ENCODE results near the gene HNF1B.
A peak's percentile ranks its signal among the peaks of the same experiment; 100 is the strongest.

The HNF1B gene

DNA sequence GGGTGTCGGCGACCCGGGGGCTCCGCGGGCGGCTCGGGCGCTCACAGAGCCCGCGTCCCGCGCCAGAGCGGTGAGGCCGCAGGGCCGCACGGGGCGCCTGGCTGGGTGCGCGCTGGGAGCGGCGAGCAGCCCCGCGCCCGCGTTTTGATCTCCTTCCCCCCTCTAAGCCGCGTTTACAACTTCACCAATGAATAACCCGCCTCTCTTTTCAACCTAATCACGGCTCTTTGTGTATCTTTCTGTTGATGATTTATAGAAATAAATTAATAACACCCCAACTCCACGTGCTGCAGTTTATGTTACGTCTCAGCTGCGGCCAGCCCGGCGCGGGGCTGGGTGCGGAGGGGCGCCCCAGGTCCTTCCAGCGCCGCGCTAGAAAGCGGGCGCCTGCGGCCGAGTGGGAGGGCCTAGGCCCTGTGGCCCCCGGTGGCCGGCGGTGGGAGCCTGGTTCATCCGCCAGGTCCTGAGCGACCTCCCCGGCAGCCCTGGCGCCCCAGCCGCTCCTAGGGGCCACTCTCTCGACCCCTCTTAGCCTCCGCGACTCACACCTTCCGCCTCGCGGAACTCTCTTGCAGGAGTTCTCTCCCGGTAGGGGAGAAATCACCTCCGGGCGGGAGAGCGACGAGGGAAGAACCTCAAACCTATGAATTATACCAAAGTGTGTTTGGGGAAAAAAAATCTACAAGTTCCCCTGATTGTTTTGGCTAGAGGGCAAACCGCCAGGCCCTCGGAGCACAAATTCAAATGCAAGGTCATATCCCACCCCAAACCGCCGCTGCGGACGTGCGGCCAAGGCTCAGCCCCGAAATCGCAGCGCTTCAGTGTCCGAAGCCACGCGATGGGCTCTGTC lies 1.9 kb downstream of the HNF1B start:
- Histone ChIP-seq H3K9ac (ENCODE audit: low read depth, low read length) (no peak overlapping the region), H3K4me1 (ENCODE audit: control insufficient read depth, insufficient read depth, low read length) (peaks cover 2% of the 10 kb centered on the region), H3K27me3 (ENCODE audit: control insufficient read depth, insufficient read depth, low read length) (peaks cover 98% of the 10 kb centered on the region), H3K4me3 (ENCODE audit: low read depth, low read length) (peak overlapping the region; percentile 76), H3K36me3 (ENCODE audit: control insufficient read depth, insufficient read depth, low read length) (no peaks in the 10 kb centered on the region), H3K9me3 (ENCODE audit: control insufficient read depth, insufficient read depth, low read length) (no peaks in the 10 kb centered on the region)

GRCh38 chr17:37742116-37742761 lies 2.6 kb downstream of the HNF1B start:
- Histone ChIP-seq H3K4me1 (ENCODE audit: control insufficient read depth, insufficient read depth, low read length) (peaks cover 2% of the 10 kb centered on the region), H3K4me3 (ENCODE audit: low read depth, low read length) (peak overlapping the region; percentile 76), H3K9me3 (ENCODE audit: control insufficient read depth, insufficient read depth, low read length) (no peaks in the 10 kb centered on the region), H3K27me3 (ENCODE audit: control insufficient read depth, insufficient read depth, low read length) (peaks cover 97% of the 10 kb centered on the region), H3K9ac (ENCODE audit: low read depth, low read length) (no peak overlapping the region), H3K36me3 (ENCODE audit: control insufficient read depth, insufficient read depth, low read length) (no peaks in the 10 kb centered on the region)

DNA sequence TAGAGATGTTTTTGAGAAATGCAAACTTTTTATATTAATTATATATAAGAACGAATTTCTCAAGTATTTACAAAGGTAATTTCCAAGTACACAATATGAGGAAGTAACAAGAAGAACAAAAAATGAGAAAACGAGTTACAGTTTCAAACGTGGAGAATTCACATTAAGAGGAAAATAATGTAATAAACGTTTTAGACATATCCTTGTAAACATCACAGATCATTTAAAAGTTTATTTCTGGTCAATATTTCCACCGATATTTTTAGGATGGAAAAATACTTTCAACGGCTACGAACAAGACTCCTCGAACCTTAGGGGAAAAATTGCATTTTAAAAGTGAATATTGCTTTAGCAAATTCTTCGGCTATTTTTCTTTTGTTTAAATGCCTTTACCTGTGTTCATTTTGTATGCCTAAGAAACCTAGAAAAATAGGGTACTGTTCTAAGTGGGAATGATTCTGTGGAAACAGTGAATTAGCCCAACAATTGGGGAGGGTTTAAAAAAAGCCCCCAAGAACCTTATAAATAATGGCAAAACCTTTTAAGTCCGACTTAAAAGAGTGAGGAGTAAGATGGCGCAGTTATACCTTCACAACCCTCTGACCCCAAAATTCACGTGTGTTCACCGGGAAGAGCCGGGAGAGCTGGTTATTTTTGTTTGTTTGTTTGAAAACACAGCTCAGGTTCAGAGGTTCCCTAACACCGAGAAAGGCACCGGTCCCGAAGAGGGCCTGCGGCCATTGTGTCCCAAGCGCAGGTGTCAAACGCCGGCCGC lies 3.3 kb downstream of the HNF1B start:
- no peaks in the 10 kb centered on the region for H3K36me3 ChIP-seq (ENCODE audit: control insufficient read depth, insufficient read depth, low read length)
- H3K9me3 ChIP-seq (ENCODE audit: control insufficient read depth, insufficient read depth, low read length) = no peaks in the 10 kb centered on the region
- no peak overlapping the region for H3K9ac ChIP-seq (ENCODE audit: low read depth, low read length)
- peaks cover 2% of the 10 kb centered on the region for H3K4me1 ChIP-seq (ENCODE audit: control insufficient read depth, insufficient read depth, low read length)
- H3K4me3 ChIP-seq (ENCODE audit: low read depth, low read length) = peak overlapping the region; percentile 76
- H3K27me3 ChIP-seq (ENCODE audit: control insufficient read depth, insufficient read depth, low read length) = peaks cover 97% of the 10 kb centered on the region

GRCh38 chr17:37740915-37741314 lies 3.9 kb downstream of the HNF1B start:
- Histone ChIP-seq H3K36me3 (ENCODE audit: control insufficient read depth, insufficient read depth, low read length) (no peaks in the 10 kb centered on the region), H3K4me1 (ENCODE audit: control insufficient read depth, insufficient read depth, low read length) (peaks cover 2% of the 10 kb centered on the region), H3K9me3 (ENCODE audit: control insufficient read depth, insufficient read depth, low read length) (no peaks in the 10 kb centered on the region), H3K4me3 (ENCODE audit: low read depth, low read length) (no peak overlapping the region), H3K27me3 (ENCODE audit: control insufficient read depth, insufficient read depth, low read length) (peaks cover 97% of the 10 kb centered on the region), H3K9ac (ENCODE audit: low read depth, low read length) (no peak overlapping the region)

DNA sequence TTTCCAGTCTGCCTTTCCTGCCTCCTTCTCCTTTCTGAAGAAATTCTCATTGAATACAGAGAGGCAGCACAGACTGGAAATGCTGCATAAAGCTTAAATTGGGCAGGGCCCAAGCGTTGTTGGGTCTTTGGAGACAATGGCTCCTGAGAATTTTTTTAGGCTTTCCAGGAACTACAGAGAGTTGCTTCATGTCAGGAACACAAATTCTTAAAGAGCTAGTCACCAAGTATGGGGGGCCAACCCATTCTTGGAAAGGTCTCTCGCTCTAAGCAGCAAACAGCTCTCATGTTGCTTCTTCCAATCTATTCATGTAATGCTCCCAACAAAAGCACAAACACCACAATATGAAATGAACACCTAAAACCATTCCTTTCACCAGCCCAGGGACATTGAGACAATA lies 6.9 kb downstream of the HNF1B start:
- peaks cover 2% of the 10 kb centered on the region for H3K4me1 ChIP-seq (ENCODE audit: control insufficient read depth, insufficient read depth, low read length)
- H3K36me3 ChIP-seq (ENCODE audit: control insufficient read depth, insufficient read depth, low read length) = no peaks in the 10 kb centered on the region
- H3K9me3 ChIP-seq (ENCODE audit: control insufficient read depth, insufficient read depth, low read length) = no peaks in the 10 kb centered on the region
- no peak overlapping the region for H3K4me3 ChIP-seq (ENCODE audit: low read depth, low read length)
- H3K27me3 ChIP-seq (ENCODE audit: control insufficient read depth, insufficient read depth, low read length) = peaks cover 92% of the 10 kb centered on the region
- H3K9ac ChIP-seq (ENCODE audit: low read depth, low read length) = no peak overlapping the region

DNA sequence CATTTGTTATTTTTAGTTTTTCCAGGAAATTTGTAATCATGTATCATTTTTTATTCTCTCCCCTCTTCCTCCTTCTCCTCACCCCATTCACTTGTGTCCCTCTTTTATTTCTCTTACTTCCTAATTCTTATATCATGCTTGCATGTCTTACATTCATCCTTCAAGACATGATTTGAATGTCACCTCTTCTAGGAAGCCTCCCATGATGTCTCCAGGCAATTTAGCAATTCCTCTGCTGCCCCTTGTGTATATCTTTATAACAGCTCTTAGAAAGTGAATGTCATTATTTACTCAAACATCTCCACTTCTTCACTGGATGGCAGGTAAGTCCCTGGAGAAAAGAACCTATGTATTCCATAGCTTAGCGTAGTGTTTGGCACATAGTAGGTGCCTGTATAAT lies 7.8 kb downstream of the HNF1B start:
- Histone ChIP-seq H3K27me3 (ENCODE audit: control insufficient read depth, insufficient read depth, low read length) (peaks cover 87% of the 10 kb centered on the region), H3K9ac (ENCODE audit: low read depth, low read length) (no peak overlapping the region), H3K36me3 (ENCODE audit: control insufficient read depth, insufficient read depth, low read length) (no peaks in the 10 kb centered on the region), H3K4me1 (ENCODE audit: control insufficient read depth, insufficient read depth, low read length) (peaks cover 2% of the 10 kb centered on the region), H3K9me3 (ENCODE audit: control insufficient read depth, insufficient read depth, low read length) (no peaks in the 10 kb centered on the region), H3K4me3 (ENCODE audit: low read depth, low read length) (no peak overlapping the region)

GRCh38 chr17:37736428-37736827 lies 8.4 kb downstream of the HNF1B start:
- H3K4me3 ChIP-seq (ENCODE audit: low read depth, low read length) = no peak overlapping the region
- H3K36me3 ChIP-seq (ENCODE audit: control insufficient read depth, insufficient read depth, low read length) = no peaks in the 10 kb centered on the region
- H3K27me3 ChIP-seq (ENCODE audit: control insufficient read depth, insufficient read depth, low read length) = peaks cover 84% of the 10 kb centered on the region
- H3K9ac ChIP-seq (ENCODE audit: low read depth, low read length) = no peak overlapping the region
- H3K9me3 ChIP-seq (ENCODE audit: control insufficient read depth, insufficient read depth, low read length) = no peaks in the 10 kb centered on the region
- H3K4me1 ChIP-seq (ENCODE audit: control insufficient read depth, insufficient read depth, low read length) = no peaks in the 10 kb centered on the region

DNA sequence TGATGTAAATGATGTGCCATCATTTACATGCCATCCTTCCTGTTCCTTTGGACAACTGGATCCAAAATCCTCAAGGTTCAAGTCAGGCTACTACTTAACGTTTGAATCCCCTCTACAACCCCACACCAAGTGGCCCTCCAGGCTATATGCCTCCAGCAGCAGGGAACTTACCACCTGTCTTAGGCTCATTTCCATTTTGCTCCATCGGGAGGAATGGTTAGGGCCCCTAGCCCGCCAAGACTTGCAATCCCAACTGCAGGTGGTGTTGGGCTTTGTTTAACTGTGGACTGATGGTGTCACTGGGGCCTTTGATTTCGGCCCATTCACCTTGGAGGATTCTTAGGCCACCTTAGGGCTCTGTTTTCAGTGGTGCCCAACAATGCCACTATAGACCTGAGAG lies 9.7 kb downstream of the HNF1B start:
- no peaks in the 10 kb centered on the region for H3K9me3 ChIP-seq (ENCODE audit: control insufficient read depth, insufficient read depth, low read length)
- H3K4me3 ChIP-seq (ENCODE audit: low read depth, low read length) = no peak overlapping the region
- peaks cover 80% of the 10 kb centered on the region for H3K27me3 ChIP-seq (ENCODE audit: control insufficient read depth, insufficient read depth, low read length)
- H3K36me3 ChIP-seq (ENCODE audit: control insufficient read depth, insufficient read depth, low read length) = no peaks in the 10 kb centered on the region
- H3K4me1 ChIP-seq (ENCODE audit: control insufficient read depth, insufficient read depth, low read length) = no peaks in the 10 kb centered on the region
- H3K9ac ChIP-seq (ENCODE audit: low read depth, low read length) = no peak overlapping the region

DNA sequence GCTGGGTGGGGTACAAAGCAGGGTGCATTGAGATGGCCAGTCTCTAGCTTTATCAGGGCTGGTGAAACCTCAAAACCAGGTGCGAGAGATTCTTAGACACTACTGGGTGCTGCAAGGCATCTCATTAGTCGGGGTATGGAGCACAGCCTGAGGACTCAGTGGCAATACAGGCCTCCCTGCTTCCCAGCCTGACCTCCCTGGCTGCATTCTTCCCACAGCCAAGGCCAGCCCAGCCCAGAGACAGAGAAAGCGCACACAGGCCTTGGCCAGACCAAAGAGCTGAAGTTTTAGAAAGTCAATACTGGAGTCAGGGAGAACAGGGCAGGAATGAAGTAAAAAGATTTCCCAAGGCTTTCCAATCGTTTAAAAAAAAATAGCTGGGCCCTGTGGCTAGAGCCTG lies 12.5 kb downstream of the HNF1B start:
- H3K9me3 ChIP-seq (ENCODE audit: control insufficient read depth, insufficient read depth, low read length) = no peaks in the 10 kb centered on the region

DNA sequence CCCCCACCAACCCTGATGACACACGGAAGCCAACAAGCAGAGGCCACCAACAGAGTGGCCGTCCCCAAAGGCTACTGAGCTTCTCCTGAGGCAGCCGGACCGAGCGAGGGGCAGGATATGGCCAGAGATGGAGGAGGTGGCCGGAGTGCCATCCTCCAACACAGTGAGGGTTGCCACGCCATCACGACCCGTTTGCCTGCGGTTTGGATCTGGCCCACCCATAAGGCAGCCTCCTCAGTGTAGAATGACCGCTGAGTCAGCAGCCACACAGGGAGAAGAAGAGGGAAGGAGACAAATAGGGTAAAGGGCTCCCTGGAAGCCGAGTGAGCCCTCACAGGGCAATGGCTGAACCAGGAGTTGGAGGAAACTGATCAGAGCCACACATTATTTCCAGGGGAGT lies 13.8 kb downstream of the HNF1B start:
- Histone ChIP-seq H3K27me3 (ENCODE audit: control insufficient read depth, insufficient read depth, low read length) (peaks cover 44% of the 10 kb centered on the region), H3K4me3 (ENCODE audit: low read depth, low read length) (no peak overlapping the region), H3K36me3 (ENCODE audit: control insufficient read depth, insufficient read depth, low read length) (no peaks in the 10 kb centered on the region), H3K9ac (ENCODE audit: low read depth, low read length) (no peak overlapping the region), H3K4me1 (ENCODE audit: control insufficient read depth, insufficient read depth, low read length) (no peaks in the 10 kb centered on the region), H3K9me3 (ENCODE audit: control insufficient read depth, insufficient read depth, low read length) (no peaks in the 10 kb centered on the region)

More for the DNA sequence above, 12.5 kb downstream of the HNF1B start:
- Histone ChIP-seq H3K36me3 (ENCODE audit: control insufficient read depth, insufficient read depth, low read length) (no peaks in the 10 kb centered on the region), H3K4me1 (ENCODE audit: control insufficient read depth, insufficient read depth, low read length) (no peaks in the 10 kb centered on the region), H3K27me3 (ENCODE audit: control insufficient read depth, insufficient read depth, low read length) (peaks cover 56% of the 10 kb centered on the region), H3K4me3 (ENCODE audit: low read depth, low read length) (no peak overlapping the region), H3K9ac (ENCODE audit: low read depth, low read length) (no peak overlapping the region)

GRCh38 chr17:37729905-37730304 lies 15.0 kb downstream of the HNF1B start:
- peaks cover 2% of the 10 kb centered on the region for H3K4me1 ChIP-seq (ENCODE audit: control insufficient read depth, insufficient read depth, low read length)
- no peaks in the 10 kb centered on the region for H3K36me3 ChIP-seq (ENCODE audit: control insufficient read depth, insufficient read depth, low read length)
- H3K4me3 ChIP-seq (ENCODE audit: low read depth, low read length) = no peak overlapping the region
- H3K9ac ChIP-seq (ENCODE audit: low read depth, low read length) = no peak overlapping the region
- peaks cover 36% of the 10 kb centered on the region for H3K27me3 ChIP-seq (ENCODE audit: control insufficient read depth, insufficient read depth, low read length)
- no peaks in the 10 kb centered on the region for H3K9me3 ChIP-seq (ENCODE audit: control insufficient read depth, insufficient read depth, low read length)

Measured in iPS-15b (cell line).